GM21390 (cell line): Measurements from ENCODE around the gene YIF1A.

ENCODE experiments used
- ATAC-seq: cut with Tn5 transposase; IDR thresholded peaks from one replicate; pipeline ENCODE4 v1.9.1; 2021; ENCODE audit not compliant: unreplicated experiment

The YIF1A gene

DNA sequence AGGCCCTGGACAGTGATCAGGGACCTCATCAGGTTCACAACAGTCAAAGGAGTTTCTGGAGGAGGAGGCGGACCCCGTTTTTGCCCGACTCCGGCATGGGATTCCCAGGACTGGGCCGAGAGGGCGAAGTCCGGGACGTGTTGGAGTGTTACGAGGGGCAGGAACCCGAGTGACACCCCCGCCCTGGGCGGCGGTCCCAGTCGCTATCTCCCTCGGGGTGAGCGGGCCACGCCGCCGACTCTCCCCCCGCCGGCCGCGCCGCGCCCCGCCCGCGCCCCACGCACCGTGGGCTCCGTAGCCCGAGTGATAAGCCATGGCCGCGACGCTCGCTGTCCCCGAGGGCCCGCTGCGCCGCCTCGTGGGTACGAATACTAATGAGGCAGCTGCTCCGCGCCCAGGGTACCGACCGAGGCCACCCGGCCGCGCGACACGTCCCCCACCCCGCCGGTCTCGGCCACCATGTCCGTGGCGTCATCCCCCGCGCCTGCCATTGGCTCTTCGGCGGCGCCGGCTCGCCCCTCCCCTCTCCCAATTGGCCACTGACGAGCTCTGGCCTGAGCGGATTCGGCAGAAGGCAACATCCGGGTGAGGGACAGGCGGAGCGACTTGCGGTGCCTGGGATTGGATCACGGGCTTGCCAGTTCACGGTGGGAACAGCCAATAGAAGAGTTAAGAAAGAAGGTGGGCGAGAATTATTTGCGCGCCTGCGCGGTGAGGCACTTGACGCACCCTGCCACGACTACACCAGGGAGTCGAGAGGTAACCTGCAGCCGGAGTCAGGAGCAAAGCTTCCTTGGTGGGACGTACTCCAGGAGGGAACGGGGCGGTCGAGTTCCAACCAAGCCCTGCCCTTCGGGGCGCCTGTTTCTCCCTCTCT is at the start of gene YIF1A:
TSS of gene YIF1A (minus strand) at position 473 of the 877 bp plus-strand sequence. CDS start at position 315, 158 bp downstream.
- ATAC-seq: peak; percentile 83

DNA sequence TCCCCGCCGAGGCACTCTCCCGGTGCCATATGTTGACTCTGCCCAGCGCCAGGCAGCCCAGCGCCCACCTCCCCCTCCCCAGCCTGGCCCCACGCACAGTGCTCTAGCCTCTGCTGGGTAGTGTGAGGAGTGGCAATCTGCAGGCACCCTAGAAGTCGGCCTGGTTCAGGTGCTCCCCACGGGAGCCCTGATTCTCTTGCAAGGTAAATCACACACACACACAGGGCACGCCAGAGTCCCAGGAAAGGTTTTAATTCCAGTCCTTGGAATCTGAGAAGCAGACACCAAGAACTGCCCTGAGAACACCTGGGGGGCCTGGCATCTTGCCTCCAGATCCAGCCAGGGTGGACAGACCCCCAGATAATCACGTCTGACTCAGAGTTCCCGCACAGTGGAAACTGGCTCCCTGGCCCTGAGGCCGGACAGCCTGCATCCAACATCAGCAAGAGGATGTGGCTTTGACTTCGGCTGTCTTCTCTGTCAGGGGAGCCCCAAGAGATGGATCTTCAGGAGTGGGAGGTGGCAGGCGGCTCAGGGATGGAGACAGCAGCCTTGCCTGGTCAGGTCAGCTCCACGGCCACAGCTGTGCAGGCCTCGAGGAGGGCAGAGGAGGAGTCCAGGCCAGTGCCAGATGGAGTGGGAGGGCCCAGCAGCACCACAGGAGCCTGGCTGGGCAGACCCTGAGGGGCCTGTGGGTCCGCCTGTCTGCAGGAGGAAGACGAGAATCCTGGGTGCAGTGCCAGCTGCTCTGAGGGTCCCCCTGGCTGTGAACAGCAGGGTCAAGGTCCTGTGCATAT is 48.4 kb upstream of the YIF1A start:
- no peak for ATAC-seq

GRCh38 chr11:66336234-66337102 is 47.5 kb upstream of the YIF1A start, which contains the start of gene RIN1:
RIN1 (minus strand) TSS chr11:66336434; CDS start chr11:66336402, 32 bp downstream.
- ATAC-seq: peak; percentile 62

- ATAC-seq: no peak
Measured at GRCh38 chr11:66335531-66336233, 46.7 kb upstream of the YIF1A start.

- ATAC-seq: no peak
Measured at GRCh38 chr11:66334605-66335442, 45.9 kb upstream of the YIF1A start.

GRCh38 chr11:66333896-66334604 is 45.1 kb upstream of the YIF1A start:
- ATAC-seq: no peak

- no peak for ATAC-seq
Measured at GRCh38 chr11:66333220-66333877, 44.4 kb upstream of the YIF1A start.

DNA sequence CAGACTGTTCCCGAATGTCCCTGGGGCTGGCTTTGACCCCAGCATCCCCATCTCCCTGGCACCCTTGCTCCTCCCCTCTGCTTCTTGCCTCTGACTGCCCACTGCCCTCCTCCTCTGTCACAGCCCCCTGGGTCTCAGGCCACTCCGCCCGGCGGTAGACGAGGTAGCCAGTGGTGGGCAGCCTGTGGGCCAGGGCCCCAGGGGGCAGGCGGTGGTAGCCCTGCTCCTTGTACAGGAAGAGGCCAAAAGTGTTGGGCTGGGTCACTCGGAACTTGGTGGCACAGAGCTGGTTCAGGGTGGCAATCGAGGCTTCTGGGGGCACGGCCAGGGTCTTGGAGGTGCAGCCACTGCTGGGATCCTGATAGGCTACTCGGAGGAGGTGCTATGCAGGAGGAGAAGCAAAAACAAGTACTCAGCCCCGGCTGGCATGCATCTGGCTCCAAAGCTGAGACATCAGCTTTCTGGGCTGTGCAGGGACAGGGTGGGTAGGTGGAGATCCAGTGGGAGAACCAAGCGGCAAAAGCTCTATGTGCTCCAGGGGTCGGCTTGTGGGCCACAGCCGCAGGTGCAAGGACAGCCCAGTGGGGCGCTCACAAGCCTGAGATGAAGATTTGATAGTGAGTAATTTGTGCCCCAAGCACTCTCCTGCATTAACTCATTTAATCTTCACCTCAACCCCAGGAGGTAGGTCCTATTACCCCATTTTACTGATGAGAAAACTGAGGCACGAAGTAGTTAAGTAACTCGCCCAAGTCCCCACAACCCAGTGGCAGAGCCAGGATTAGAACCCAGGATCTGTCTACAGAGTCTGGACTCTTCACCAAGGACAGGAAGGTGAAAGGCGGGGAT is 43.7 kb upstream of the YIF1A start:
- ATAC-seq: no peak

DNA sequence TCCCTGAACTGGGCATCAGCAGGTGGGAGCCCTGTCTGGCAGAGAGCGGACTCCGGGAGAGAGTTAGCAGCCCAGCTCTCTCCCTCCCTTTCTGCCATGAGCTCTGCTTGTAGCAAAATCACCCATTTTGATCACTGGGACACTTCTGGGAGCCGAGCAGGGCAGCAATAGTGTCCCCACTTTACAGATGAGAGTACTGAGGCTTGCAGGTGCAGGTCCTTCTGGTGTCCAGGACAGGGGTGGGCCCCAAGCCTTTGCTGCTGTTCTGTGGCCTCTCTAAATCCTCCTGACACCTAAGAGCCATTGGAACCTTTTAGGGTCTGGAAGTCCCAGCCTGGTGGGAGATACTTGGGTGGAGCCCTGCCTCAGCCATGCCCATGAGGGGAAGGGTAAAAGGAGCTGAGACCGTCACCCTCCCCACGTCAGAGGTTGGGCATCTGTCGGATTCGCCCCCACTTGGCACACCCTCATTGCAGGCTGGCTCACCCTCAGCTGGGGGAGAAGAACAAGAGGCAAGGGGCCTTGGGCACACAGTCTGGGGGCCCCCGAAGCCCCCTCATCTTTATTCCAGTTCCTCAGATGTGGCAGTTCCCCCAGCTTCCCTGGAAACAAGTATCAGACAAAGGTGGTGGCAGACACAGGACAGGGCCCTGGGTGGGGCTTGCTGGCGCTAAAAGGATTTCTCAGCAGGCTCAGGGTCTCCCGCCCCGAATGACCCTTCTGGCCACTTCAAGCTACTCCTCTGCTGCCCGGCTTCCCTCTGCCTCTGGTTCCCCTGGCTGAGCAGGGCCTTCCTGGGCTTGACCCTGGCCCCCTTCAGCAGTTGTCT is 42.8 kb upstream of the YIF1A start:
- ATAC-seq: no peak

GRCh38 chr11:66330931-66331330 is 42.0 kb upstream of the YIF1A start:
- ATAC-seq: no peak

- ATAC-seq: no peak
Measured at GRCh38 chr11:66329165-66329673, 40.3 kb upstream of the YIF1A start.

DNA sequence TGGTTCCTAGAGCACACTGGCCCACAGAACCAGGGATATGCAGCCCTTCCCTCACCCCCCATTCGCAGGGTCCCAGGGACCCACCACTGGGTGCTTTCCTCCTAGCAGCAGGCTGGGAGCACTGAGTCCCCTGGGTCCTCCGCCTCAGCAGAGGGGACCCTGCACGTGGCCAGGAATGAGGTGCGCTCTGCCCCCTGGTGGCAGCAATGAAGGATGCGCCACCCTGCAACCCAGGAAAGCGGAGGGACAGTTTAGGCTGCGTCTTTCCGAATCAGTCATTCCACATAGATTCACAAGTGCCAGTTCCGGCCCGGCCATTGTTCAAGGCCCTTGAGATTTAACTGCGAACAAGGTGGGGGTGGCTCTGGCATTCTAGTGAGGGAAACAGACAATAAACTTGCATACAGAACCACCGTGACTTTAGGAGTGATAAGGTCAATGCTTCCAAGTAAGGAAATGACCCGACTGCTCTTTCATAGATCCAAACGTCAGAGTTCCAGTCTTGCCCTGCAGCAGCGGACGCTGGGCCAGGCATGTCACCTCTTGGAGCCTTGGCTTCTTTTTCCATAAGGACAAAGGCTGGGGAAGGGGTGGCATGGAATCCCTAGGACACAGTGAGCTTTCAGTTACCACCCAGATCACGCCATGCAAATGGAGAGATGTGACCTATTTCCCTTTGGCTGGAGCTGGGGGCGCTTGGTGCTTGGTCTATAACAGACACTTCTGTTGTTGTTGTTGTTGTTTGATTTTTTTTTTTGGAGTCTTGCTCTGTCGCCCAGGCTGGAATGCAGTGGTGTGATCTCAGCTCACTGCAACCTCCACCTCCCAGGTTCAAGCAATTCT is 39.6 kb upstream of the YIF1A start:
- no peak for ATAC-seq

DNA sequence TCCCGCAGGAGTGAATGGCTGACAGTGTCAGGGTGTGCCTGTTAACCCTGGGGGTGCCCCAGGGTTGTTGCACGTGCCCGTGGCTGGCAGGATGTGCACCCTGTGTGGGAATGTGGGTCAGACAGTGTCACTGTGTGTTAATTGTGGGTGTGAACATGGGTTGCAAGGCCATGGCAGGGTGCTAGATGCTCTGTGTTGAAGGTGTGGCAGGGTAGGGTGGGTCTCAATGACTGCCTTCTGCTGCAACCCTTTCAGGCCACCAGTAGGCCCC is 39.0 kb upstream of the YIF1A start:
- no peak for ATAC-seq

DNA sequence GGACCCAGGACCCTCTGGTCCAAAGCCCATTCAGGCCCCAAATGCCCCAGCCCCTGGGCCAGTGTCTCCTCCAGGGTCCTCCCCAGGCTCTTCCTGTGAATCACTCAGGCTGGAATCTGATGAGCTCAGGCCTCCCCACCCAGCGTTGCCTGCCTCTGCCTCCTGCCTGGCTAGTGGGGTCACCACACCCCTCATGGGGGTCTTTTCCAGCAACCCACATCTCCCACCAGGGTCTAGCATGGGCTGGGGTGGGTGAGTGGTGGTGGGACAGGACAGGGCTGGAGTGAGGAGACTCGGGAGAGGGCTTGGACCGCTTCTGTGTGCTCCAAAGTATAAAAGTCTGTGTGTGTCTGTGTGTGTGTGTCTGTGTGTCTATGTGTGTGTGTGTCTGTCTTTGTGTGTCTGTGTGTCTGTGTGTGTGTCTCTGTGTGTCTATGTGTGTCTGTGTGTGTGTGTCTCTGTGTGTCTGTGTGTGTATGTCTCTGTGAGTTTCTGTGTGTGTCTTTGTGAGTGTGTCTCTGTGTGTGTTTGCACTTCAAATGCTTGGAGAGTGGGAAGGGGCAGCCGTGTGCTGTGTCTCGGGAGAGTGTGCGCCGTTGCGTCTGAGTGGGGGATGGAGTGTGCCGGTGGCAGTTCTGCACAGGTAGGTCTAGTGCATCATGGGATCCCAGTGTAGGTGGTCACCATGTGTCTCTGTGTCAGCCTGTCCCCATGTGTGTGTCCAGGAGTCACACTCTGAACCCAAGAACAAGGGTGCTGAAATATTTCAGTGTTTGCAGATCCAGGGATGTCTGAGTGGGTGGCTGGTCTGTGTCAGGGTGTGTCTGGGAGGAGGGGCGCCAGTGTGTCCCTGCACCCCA is 38.5 kb upstream of the YIF1A start:
- ATAC-seq: no peak
